Transverse colon (tissue), 4 donors: Measurements from ENCODE around the gene CIAO2A.

ENCODE experiments used
- POLR2A ChIP-seq: fragments of 450-650 bp; IDR thresholded peaks from one replicate; pipeline ENCODE4 v1.6.1; 2016; ENCODE audit warnings: antibody characterized with exemption, mild to moderate bottlenecking, moderate library complexity
- POLR2AphosphoS5 ChIP-seq, 3 donors: sonication (generic); formaldehyde crosslinking; IDR thresholded peaks; one replicate each; pipeline ENCODE4 v1.6.1; 2016; ENCODE audit warnings: antibody characterized with exemption in 3 of 3
- TF ChIP-seq, protein P1 (sequence below), 5 experiments: fragments of 200-600 bp in 3 of 5; fragments of 450-650 bp in 2 of 5; sonication (generic) in 3 of 5; IDR thresholded peaks; 1 replicate in 2 of 5; 2 replicates in 3 of 5; pipeline ENCODE4 v1.5.1; 2016 to 2017; ENCODE audit warnings: antibody characterized with exemption in 5 of 5, inconsistent platforms in 3 of 5, mild to moderate bottlenecking in 2 of 5, moderate library complexity in 1 of 5

DNA sequence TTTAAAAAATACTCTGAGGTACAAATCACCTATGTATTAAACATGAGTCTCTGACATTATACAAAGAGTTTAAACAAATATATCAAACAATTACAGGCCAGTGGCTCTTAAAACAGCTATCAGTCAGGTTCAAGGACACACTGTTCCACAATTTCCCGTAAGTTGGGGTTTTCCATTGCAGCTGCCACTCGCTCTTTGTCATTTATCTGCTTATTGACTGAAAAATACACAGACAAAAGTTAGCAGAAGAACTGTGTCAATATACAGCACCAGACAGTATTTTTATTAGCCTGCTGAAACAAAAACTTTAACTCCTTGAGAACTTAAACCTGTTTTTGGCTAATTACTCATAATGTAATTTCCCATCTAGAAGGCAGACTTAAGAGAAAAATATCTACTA is 20.8 kb downstream of the CIAO2A start:
- TF ChIP-seq, protein P1, sequence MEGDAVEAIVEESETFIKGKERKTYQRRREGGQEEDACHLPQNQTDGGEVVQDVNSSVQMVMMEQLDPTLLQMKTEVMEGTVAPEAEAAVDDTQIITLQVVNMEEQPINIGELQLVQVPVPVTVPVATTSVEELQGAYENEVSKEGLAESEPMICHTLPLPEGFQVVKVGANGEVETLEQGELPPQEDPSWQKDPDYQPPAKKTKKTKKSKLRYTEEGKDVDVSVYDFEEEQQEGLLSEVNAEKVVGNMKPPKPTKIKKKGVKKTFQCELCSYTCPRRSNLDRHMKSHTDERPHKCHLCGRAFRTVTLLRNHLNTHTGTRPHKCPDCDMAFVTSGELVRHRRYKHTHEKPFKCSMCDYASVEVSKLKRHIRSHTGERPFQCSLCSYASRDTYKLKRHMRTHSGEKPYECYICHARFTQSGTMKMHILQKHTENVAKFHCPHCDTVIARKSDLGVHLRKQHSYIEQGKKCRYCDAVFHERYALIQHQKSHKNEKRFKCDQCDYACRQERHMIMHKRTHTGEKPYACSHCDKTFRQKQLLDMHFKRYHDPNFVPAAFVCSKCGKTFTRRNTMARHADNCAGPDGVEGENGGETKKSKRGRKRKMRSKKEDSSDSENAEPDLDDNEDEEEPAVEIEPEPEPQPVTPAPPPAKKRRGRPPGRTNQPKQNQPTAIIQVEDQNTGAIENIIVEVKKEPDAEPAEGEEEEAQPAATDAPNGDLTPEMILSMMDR (IDR thresholded peaks at IDR 0.05), result no peak
- TF ChIP-seq POLR2A (no peak), POLR2AphosphoS5 (IDR thresholded peaks at IDR 0.05) (no peak)
